ENCODE data around the gene PLOD2. TPM values are rescaled to one million over a fixed set of nuclear protein-coding genes. Genes with fewer than 3 reads are reported as not detected.

Gene PLOD2
- total RNA-seq, 1 donor from 2014 or later, result 21.1 TPM

GRCh38 chr3:146091397-146091796, 69.6 kb downstream of the PLOD2 start:
- DNase-seq, result no peak
- H3K4me1 ChIP-seq, result peaks cover 21% of the 10 kb centered on the region
- no peak overlapping the region for H3K27ac ChIP-seq (replicated peaks)
- TF ChIP-seq, protein P1, sequence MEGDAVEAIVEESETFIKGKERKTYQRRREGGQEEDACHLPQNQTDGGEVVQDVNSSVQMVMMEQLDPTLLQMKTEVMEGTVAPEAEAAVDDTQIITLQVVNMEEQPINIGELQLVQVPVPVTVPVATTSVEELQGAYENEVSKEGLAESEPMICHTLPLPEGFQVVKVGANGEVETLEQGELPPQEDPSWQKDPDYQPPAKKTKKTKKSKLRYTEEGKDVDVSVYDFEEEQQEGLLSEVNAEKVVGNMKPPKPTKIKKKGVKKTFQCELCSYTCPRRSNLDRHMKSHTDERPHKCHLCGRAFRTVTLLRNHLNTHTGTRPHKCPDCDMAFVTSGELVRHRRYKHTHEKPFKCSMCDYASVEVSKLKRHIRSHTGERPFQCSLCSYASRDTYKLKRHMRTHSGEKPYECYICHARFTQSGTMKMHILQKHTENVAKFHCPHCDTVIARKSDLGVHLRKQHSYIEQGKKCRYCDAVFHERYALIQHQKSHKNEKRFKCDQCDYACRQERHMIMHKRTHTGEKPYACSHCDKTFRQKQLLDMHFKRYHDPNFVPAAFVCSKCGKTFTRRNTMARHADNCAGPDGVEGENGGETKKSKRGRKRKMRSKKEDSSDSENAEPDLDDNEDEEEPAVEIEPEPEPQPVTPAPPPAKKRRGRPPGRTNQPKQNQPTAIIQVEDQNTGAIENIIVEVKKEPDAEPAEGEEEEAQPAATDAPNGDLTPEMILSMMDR (IDR thresholded peaks at IDR 0.05; ENCODE audit: borderline replicate concordance), result no peak
- H3K9me3 ChIP-seq (replicated peaks), result no peaks in the 10 kb centered on the region
- no peaks in the 10 kb centered on the region for H3K27me3 ChIP-seq (ENCODE audit: low read depth)
- H3K36me3 ChIP-seq, result no peaks in the 10 kb centered on the region
- intact Hi-C loops (cut with micrococcal nuclease), result no loop called here
- H3K4me3 ChIP-seq, result no peak overlapping the region

DNA sequence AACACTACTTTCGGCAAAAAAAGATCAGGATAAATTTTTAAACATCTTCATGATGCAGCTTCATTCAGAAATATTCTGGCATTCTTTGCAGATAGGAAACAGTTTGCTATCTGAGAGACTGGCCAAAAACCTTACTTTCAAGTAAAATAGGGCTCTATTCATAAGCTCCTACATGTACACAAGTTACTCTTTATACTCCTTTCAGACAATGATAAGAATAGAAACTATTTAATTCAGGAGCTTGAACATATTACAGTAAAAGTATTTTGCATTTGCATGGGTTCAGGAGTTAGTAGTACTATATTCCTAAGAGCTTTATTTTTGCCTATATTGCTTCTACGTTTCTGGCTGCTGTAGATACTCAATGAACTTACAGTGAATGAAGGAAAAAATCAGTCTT, 70.5 kb downstream of the PLOD2 start:
- TF ChIP-seq, protein P1 (IDR thresholded peaks at IDR 0.05; ENCODE audit: borderline replicate concordance), result no peak
- Histone ChIP-seq H3K36me3 (no peaks in the 10 kb centered on the region), H3K9me3 (replicated peaks) (no peaks in the 10 kb centered on the region), H3K4me3 (no peak overlapping the region), H3K27me3 (ENCODE audit: low read depth) (no peaks in the 10 kb centered on the region), H3K27ac (replicated peaks) (no peak overlapping the region), H3K4me1 (peaks cover 21% of the 10 kb centered on the region)
- intact Hi-C loops (cut with micrococcal nuclease), result no loop called here
- no peak for DNase-seq

- Histone ChIP-seq H3K27me3 (ENCODE audit: low read depth) (no peaks in the 10 kb centered on the region), H3K36me3 (no peaks in the 10 kb centered on the region), H3K4me3 (no peak overlapping the region), H3K27ac (replicated peaks) (no peak overlapping the region), H3K9me3 (replicated peaks) (no peaks in the 10 kb centered on the region), H3K4me1 (peaks cover 16% of the 10 kb centered on the region)
- DNase-seq, result no peak
- intact Hi-C loops (cut with micrococcal nuclease), result no loop called here
- TF ChIP-seq, protein P1 (IDR thresholded peaks at IDR 0.05; ENCODE audit: borderline replicate concordance), result no peak
Measured at GRCh38 chr3:146088840-146089239, 72.1 kb downstream of the PLOD2 start.

DNA sequence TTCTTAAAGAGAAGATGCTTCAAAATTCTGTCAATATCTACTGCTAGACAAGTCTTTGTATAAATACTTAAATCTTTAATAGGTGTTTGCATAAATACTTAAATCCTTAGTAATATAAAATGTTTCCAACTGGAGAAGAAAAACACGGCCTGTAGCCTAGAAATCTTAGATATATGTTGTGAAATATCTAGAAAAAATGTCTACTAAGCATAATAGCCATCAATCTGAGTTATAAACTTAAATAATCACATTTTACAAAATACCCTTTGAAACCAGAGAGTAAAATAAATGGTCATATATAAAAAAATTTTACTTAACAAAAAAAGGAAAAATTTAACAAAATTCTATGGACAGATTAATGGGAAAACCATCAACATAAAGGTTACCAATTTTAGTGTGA, 73.9 kb downstream of the PLOD2 start:
- no peaks in the 10 kb centered on the region for H3K9me3 ChIP-seq (replicated peaks)
- no peak overlapping the region for H3K4me3 ChIP-seq
- peaks cover 3% of the 10 kb centered on the region for H3K4me1 ChIP-seq
- H3K36me3 ChIP-seq, result no peaks in the 10 kb centered on the region
- H3K27me3 ChIP-seq (ENCODE audit: low read depth), result no peaks in the 10 kb centered on the region
- H3K27ac ChIP-seq (replicated peaks), result no peak overlapping the region
- intact Hi-C loops (cut with micrococcal nuclease), result no loop called here
- DNase-seq, result no peak
- TF ChIP-seq, protein P1 (IDR thresholded peaks at IDR 0.05; ENCODE audit: borderline replicate concordance), result no peak

DNA sequence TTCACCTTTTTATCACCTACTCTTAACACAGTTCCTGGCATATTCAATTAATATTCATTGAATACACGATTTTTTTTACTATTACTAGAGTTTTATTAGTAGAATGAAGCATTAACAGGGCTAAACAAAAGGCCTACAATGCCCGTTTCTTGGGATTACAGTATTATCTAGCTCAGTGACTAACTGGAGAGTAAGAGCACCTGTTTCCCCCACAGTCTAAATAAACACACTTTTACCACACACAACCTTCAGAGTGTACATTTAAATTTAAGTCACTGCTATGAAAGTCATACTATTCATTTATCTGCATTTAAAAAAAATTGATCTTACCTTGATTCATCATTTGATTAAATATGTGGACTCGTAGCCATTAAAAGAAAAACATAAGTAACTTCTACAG, 74.8 kb downstream of the PLOD2 start:
- Histone ChIP-seq H3K36me3 (no peaks in the 10 kb centered on the region), H3K4me3 (no peak overlapping the region), H3K9me3 (replicated peaks) (no peaks in the 10 kb centered on the region), H3K27ac (replicated peaks) (no peak overlapping the region), H3K27me3 (ENCODE audit: low read depth) (no peaks in the 10 kb centered on the region), H3K4me1 (no peaks in the 10 kb centered on the region)
- intact Hi-C loops (cut with micrococcal nuclease), result no loop called here
- TF ChIP-seq, protein P1 (IDR thresholded peaks at IDR 0.05; ENCODE audit: borderline replicate concordance), result no peak
- DNase-seq, result no peak

- H3K27ac ChIP-seq (replicated peaks), result no peak overlapping the region
- no peak for DNase-seq
- H3K36me3 ChIP-seq, result peaks cover 1% of the 10 kb centered on the region
- no peaks in the 10 kb centered on the region for H3K27me3 ChIP-seq (ENCODE audit: low read depth)
- intact Hi-C loops (cut with micrococcal nuclease), result no loop called here
- H3K4me3 ChIP-seq, result no peak overlapping the region
- H3K9me3 ChIP-seq (replicated peaks), result no peaks in the 10 kb centered on the region
- TF ChIP-seq, protein P1 (IDR thresholded peaks at IDR 0.05; ENCODE audit: borderline replicate concordance), result no peak
- H3K4me1 ChIP-seq, result no peaks in the 10 kb centered on the region
Measured at GRCh38 chr3:146085678-146086077, 75.3 kb downstream of the PLOD2 start.
